Activated naive CD8-positive, alpha-beta T cell (primary cell): ENCODE measurements around the gene GLUD1.
"Not testable (repeated sequence)": the region's sequence is repeated elsewhere in the genome, so short reads cannot be mapped to it uniquely, and the experiment has no call there.

Source experiments
- H3K27ac Mint-ChIP-seq: one replicate; pipeline ENCODE4 v1.8.0; 2021; ENCODE audit warnings: mixed read lengths
- H3K27me3 Mint-ChIP-seq: one replicate; pipeline ENCODE4 v1.8.0; 2021; ENCODE audit warnings: mixed read lengths
- H3K36me3 Mint-ChIP-seq: one replicate; pipeline ENCODE4 v1.8.0; 2021; ENCODE audit warnings: mixed read lengths
- H3K4me1 Mint-ChIP-seq: one replicate; pipeline ENCODE4 v1.8.0; 2021; ENCODE audit warnings: low read depth, mixed read lengths
- H3K4me3 Mint-ChIP-seq: one replicate; pipeline ENCODE4 v1.8.0; 2021; ENCODE audit warnings: mild to moderate bottlenecking, mixed read lengths
- H3K9me3 Mint-ChIP-seq: one replicate; pipeline ENCODE4 v1.8.0; 2021; ENCODE audit warnings: low read depth, mixed read lengths

GLUD1 gene

DNA sequence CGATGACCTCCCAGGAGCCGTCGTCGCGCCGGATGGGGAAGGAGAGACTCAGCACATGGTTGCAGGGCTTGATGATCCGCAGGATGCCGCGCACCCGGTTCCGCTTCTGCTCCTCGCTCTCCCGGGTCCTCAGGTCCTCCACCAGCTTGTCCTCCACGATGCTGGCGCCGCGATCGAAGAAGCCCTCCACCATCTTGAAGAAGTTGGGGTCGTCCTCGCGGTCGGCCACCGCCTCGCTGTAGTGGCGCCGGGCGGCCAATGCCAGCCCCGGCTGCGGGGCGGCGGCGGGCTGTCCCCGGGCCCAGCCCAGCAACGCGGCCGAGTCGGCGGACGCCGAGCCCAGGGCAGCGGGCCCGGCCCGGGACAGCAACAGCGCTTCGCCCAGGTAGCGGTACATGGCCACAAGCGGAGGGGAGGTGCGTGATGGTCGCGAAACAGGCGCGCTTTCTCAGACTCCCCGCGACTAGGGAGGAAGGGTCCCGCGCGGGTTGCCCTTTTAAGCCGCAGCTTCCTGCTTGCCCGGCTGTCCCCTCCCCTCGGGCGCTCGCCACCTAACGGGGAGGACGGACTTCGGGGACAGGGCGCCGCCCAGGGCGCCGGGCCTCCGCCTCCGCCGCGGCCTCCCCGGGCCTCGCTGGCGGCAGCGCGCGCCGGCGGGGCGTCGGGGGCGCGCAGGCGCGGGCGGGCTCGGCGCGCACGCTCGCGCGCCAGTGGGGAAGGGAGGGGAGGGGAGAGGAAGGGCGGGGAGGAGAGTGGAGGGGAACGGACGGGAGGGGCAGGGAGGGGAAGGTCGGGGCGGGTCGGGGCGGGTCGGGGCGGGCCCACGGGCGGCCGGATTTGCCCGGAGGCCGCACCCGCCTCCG, at the start of gene GLUD1, which contains the start of gene SHLD2:
Gene GLUD1 (minus strand): TSS at position 471 of the 863 bp plus-strand sequence. CDS start 74 bp downstream, at position 397.
Gene SHLD2 (plus strand): TSS at position 834 of the 863 bp plus-strand sequence. CDS start 56,149 bp downstream, outside the sequence.
- no peaks in the 10 kb centered on the region for H3K27me3 Mint-ChIP-seq
- H3K27ac Mint-ChIP-seq = peak within 1 kb of the TSS; percentile 93
- H3K4me1 Mint-ChIP-seq = peaks cover 55% of the 10 kb centered on the region
- no peaks in the 10 kb centered on the region for H3K9me3 Mint-ChIP-seq
- peak within 1 kb of the TSS; percentile 94 for H3K4me3 Mint-ChIP-seq
- H3K36me3 Mint-ChIP-seq = peaks cover 8% of the 10 kb centered on the region

DNA sequence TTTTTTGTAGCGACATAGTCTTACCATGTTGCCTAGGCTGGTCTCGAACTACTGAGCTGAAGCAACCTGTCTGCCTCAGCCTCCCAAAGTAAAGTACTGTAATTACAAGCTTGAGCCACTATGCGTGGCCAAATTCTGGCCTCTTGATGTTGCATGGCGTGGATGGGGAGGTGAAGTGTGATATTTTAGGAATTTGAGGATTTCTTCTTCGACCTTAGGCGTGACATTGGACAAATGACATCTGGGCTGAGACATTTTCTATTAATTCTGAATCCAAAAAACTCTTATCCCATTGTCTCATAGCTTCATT, 48.4 kb upstream of the GLUD1 start:
- not testable (repeated sequence) for H3K27ac Mint-ChIP-seq, H3K27me3 Mint-ChIP-seq, H3K36me3 Mint-ChIP-seq, H3K4me3 Mint-ChIP-seq, H3K9me3 Mint-ChIP-seq, H3K4me1 Mint-ChIP-seq

DNA sequence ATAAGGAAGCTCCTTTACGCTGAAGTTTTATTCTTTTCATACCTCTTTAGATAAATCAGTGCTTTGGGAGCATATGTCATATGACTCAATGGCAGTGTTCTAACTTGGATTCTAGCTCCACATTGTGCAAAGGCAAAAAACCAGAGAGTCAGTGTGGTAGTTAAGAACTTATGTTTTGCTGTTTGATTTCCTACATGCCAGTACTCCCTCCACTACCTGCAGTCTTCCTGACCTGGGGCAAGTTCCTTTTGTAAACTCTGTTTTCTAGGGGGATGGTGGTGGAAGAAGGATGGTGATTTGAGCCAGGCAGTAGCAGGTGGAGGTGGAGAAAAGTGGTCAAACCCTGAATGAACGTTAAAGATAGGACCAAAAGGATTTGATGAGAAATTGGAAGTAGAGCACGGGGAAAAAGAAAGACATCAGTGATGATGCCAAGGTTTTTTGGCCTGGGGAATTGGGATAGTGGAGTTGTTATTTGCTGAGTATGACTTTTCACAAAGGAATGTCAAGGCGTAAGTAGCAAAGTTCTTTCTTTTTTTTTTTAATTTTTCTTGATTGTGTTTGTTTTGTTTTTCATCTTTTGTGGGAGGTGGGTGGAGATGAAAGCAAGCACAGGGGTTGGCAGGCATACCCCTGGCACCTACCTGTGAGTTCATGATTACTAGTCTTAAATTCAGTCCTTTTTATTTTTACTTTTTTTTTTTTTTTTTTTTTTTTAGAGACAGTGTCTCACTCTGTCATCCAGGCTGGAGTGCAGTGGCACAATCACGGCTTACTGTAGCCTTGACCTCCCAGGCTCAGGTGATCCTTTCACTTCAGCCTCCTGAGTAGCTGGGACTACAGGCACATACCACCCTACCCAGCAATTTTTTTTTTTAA, 47.8 kb upstream of the GLUD1 start:
- not testable (repeated sequence) for H3K9me3 Mint-ChIP-seq, H3K4me1 Mint-ChIP-seq, H3K27me3 Mint-ChIP-seq, H3K27ac Mint-ChIP-seq, H3K4me3 Mint-ChIP-seq
- peaks cover 11% of the 10 kb centered on the region for H3K36me3 Mint-ChIP-seq

DNA sequence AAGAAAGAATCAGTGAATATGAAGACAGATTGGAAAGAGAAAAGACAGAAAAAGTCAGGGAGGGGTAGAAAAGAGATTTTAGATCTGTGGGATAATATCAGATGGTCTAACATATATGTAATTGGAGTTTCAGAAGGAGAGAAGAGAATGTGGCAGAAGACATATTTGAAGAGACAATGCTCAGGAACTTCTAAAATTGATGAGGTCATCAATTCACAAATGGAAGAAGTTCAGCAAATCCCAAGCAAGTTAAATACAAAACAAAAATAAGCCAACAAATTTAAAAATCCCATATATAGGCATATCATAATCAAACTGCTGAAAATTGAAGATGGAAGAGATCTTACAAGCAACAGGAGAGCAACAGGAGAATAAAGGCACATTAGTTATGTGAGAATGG, 42.8 kb upstream of the GLUD1 start:
- not testable (repeated sequence) for H3K4me3 Mint-ChIP-seq, H3K9me3 Mint-ChIP-seq, H3K4me1 Mint-ChIP-seq, H3K27ac Mint-ChIP-seq, H3K27me3 Mint-ChIP-seq
- peaks cover 18% of the 10 kb centered on the region for H3K36me3 Mint-ChIP-seq

DNA sequence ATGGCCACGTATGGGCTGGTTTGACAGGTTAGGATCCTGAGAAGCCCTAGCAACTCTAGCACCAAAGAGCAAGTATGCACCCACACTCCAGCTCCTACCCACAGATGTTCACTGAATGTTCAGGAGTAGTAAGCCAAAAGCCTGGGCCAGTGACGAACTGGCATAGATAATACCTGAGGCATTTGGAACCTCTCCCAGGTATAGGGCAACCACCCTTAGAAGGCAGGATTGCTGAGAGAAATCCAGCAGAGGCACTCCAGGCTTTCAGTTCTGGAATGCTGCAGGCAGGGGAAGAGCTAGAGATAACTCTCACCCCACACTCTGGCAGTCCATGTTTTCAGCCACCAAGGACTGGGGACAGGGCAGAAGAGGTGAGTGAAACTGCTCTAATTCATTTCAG, 39.8 kb upstream of the GLUD1 start:
- not testable (repeated sequence) for H3K27ac Mint-ChIP-seq, H3K27me3 Mint-ChIP-seq, H3K9me3 Mint-ChIP-seq, H3K4me3 Mint-ChIP-seq, H3K4me1 Mint-ChIP-seq
- H3K36me3 Mint-ChIP-seq = peaks cover 22% of the 10 kb centered on the region

DNA sequence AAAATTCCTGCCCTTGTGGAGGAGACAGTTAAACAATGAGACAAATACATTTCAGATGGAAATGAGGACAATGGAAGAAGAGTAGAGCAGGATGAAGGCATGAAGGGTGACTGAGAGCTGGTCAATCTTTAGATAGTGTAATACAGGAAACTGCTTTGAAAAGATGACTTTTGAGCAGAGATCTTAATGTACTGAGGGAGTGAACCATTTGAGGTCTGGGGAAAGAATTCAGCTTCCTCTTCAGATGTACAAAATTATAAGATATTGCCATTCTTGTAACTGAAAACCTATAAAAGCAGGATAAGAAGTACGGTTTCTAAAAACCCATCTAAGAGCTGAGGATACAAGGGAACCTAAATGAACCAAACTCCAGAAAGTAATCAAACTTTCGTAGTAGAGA, 39.3 kb upstream of the GLUD1 start:
- H3K4me1 Mint-ChIP-seq, H3K27me3 Mint-ChIP-seq, H3K27ac Mint-ChIP-seq, H3K4me3 Mint-ChIP-seq, H3K9me3 Mint-ChIP-seq: not testable (repeated sequence)
- H3K36me3 Mint-ChIP-seq = peaks cover 22% of the 10 kb centered on the region

DNA sequence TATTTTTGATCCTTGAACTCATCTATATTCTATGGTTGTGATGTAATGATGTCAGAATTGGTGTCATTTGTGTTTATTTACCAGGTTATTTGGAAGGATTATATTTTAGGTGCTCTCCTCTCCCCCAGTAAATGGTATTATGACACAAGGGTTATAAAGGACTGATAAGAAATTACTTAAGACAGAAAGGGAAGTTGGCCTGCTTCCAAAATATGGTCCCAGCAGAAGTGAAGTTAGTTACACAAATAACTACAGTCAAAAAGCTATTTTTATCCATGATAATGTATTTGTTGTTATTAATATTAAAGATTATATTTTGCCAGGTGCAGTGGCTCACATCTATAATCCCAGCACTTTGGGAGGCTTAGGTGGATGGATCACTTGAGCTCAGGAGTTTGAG, 37.5 kb upstream of the GLUD1 start:
- not testable (repeated sequence) for H3K27me3 Mint-ChIP-seq, H3K27ac Mint-ChIP-seq, H3K9me3 Mint-ChIP-seq, H3K4me1 Mint-ChIP-seq, H3K4me3 Mint-ChIP-seq
- peaks cover 18% of the 10 kb centered on the region for H3K36me3 Mint-ChIP-seq

DNA sequence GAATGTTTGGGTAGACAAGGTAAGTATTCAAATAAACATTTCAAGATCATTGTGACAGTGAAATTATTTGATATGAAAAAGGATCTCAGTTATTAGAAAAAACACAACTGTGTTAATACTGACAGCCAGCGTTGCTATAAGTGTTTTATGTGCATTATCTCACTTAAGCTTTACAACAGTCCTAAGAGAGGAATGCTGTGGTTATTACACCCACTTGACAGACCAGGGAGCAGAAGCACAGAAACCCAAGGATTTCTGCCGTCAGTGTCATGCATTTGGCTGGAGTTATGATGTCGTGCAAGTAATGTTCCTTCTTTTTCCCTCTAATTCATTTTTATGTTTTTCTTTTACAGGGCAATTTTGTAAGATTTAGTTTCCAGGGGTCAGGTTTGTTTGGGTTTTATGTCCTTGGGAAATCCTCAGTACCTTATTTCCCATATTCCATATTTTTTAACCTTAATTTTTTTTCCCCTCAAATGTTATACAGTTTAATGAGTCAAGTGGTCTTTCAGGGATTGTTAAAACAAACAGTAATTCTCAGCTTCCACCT, 33.0 kb upstream of the GLUD1 start:
- H3K4me3 Mint-ChIP-seq, H3K4me1 Mint-ChIP-seq, H3K36me3 Mint-ChIP-seq, H3K9me3 Mint-ChIP-seq, H3K27me3 Mint-ChIP-seq, H3K27ac Mint-ChIP-seq: not testable (repeated sequence)

DNA sequence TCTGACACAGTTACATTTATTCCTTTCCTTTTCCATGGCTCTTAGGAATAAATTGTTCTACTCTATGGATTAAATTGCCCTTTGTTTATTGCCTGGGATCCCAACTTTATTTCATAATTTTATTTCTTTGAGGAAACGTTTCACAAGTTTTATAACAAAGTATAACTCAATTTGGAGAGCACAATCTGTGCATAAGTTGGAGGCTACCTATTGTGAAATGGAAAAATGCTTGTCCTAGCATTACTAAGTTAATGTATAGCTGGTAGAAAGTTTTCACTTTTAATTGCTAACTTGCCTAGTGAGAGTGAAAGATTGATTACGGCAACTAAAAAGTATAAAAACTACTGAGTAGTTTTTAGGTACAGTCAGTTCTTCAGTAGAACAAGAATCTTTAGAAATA, 32.4 kb upstream of the GLUD1 start:
- H3K4me3 Mint-ChIP-seq, H3K4me1 Mint-ChIP-seq, H3K27ac Mint-ChIP-seq, H3K9me3 Mint-ChIP-seq, H3K27me3 Mint-ChIP-seq, H3K36me3 Mint-ChIP-seq: not testable (repeated sequence)

DNA sequence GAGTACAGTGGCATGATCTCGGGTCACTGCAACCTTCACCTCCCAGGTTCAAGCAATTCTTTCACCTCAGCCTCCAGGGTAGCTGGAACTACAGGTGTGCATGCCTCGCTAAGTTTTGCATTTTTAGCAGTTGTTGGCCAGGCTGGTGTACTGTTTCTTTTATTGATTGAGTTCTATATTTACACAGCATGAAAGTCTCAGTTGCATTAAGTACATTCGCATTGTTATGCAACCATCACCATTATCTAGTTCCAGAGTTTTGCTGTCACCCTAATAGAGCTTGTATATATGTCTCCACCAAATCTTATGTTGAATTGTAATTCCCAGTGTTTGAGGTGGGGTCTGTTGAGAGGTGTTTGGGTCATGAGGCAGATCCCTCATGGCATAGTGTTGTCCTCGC, 28.7 kb upstream of the GLUD1 start:
- not testable (repeated sequence) for H3K4me1 Mint-ChIP-seq, H3K27me3 Mint-ChIP-seq, H3K36me3 Mint-ChIP-seq, H3K4me3 Mint-ChIP-seq, H3K27ac Mint-ChIP-seq, H3K9me3 Mint-ChIP-seq

DNA sequence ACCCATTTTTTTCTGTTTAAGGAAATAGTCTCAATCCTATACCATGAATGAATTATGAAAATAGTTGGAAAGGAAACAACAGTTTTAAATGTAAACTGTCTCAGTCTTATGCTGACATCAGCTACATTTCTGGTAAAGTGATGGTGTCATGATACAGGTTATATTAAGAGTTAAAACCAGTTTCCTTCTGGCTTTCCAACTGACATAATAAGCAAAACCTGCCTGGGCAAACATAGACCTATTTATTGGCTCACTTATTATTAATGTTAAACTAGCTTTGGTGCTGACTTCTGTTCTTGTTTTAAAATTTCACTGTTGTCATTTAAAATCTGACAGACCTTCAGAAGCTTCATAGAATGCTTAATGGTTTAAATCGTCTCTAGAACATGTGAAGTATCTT, 24.4 kb upstream of the GLUD1 start:
- not testable (repeated sequence) for H3K27ac Mint-ChIP-seq, H3K9me3 Mint-ChIP-seq, H3K27me3 Mint-ChIP-seq, H3K4me3 Mint-ChIP-seq, H3K4me1 Mint-ChIP-seq
- H3K36me3 Mint-ChIP-seq = peaks cover 11% of the 10 kb centered on the region

DNA sequence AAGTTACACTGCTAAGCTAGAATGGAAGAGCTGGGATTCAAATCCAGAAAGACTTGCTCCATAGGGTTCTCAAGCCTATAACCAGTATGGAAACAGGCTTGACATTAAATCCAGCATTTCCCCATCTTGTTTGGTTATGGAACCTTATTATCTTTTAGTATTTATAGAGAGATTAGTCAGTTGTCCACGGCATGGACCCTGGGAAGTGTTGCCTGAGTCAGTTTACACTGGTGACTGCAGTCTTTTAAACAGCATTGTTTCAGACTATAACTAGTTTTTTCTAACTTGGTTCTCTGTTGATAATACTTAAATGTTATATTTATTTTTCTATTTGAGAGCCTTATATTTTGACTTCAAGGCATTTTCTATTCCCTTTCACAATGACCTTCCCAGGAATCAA, 23.5 kb upstream of the GLUD1 start:
- peaks cover 11% of the 10 kb centered on the region for H3K36me3 Mint-ChIP-seq
- not testable (repeated sequence) for H3K9me3 Mint-ChIP-seq, H3K27me3 Mint-ChIP-seq, H3K4me1 Mint-ChIP-seq, H3K4me3 Mint-ChIP-seq, H3K27ac Mint-ChIP-seq

DNA sequence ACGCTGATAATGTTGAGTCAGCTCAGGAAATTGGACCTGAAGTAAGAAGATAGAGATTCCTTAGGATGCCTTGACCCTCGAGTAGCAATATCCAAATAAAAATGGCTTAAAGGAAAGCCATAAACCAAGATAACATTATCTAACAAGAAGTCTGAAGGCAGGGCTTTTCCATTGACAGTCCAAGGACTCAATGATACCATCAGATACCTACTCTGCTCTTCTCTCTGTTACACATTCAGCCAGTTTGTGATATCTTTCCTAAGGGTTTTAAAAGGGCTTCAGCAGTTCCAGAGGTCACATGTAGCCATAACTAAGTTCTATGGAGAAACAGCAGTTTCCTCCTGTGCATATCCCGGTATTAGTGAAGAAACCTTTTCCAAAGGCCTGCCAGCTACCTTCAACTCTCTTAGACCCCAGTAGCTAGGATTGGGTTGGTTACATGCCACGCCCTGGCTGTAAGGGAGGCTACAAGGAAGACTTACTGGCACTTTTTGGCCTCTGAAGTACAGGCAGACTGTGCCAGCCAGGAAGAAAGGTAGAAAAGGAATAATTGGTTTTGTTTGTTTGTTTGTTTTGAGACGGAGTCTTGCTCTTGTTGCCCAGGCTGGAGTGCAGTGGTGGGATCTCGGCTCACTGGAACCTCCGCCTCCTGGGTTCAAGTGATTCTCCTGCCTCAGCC, 10.9 kb upstream of the GLUD1 start:
- Mint-ChIP-seq H3K27ac (no peak overlapping the region), H3K36me3 (peaks cover 19% of the 10 kb centered on the region), H3K27me3 (no peaks in the 10 kb centered on the region), H3K4me1 (peaks cover 4% of the 10 kb centered on the region), H3K4me3 (no peak overlapping the region), H3K9me3 (no peaks in the 10 kb centered on the region)

DNA sequence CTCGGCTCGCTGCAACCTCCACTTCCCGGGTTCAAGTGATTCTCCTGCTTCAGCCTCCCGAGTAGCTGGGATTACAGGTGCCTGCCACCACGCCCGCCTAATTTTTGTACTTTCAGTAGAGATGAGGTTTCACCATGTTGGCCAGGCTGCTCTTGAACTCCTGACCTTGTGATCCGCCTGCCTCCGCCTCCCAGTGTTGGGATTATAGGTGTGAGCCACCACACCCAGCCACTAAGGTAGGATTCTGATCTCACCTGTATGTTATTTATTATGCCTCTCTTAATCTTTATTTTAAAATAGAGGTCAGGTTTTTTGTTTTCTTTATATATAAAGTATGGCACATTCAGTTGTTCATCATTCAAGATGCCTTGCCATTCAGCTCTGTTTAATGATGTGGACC, 10.1 kb upstream of the GLUD1 start:
- not testable (repeated sequence) for H3K27ac Mint-ChIP-seq, H3K4me3 Mint-ChIP-seq, H3K4me1 Mint-ChIP-seq, H3K27me3 Mint-ChIP-seq, H3K9me3 Mint-ChIP-seq
- H3K36me3 Mint-ChIP-seq = peaks cover 23% of the 10 kb centered on the region

DNA sequence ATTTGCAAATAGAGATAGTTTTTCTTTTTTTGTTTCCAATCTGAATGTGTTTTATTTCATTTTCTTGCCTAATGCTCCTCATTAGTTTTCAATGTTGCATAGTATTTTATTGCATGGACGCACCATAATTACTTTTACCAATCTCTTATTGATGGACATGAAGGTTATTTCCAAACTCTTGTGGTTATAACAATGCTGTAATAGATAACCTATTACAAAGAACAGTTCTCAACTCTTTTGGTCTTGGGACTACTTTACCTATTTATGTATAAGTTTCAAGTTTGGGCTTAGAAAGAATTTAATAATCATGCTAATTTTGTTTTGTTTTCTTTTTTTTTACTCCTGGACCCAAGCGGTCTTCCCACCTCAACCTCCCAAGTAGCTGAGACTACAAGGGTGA, 7.4 kb upstream of the GLUD1 start:
- H3K36me3 Mint-ChIP-seq = peaks cover 18% of the 10 kb centered on the region
- H3K27me3 Mint-ChIP-seq = no peaks in the 10 kb centered on the region
- peak overlapping the region; percentile 40 for H3K4me3 Mint-ChIP-seq
- H3K4me1 Mint-ChIP-seq = peaks cover 12% of the 10 kb centered on the region
- H3K27ac Mint-ChIP-seq = no peak overlapping the region
- no peaks in the 10 kb centered on the region for H3K9me3 Mint-ChIP-seq
